GM19025 (cell line): ENCODE measurements around the gene TAF11.
"Not testable (repeated sequence)": the region's sequence is repeated elsewhere in the genome, so short reads cannot be mapped to it uniquely, and the experiment has no call there.

Experiments used
- ATAC-seq: cut with Tn5 transposase; IDR thresholded peaks from one replicate; pipeline ENCODE4 v1.9.1; 2021; ENCODE audit warnings: mild to moderate bottlenecking, low read depth, moderate library complexity; ENCODE audit not compliant: unreplicated experiment

Gene TAF11

DNA sequence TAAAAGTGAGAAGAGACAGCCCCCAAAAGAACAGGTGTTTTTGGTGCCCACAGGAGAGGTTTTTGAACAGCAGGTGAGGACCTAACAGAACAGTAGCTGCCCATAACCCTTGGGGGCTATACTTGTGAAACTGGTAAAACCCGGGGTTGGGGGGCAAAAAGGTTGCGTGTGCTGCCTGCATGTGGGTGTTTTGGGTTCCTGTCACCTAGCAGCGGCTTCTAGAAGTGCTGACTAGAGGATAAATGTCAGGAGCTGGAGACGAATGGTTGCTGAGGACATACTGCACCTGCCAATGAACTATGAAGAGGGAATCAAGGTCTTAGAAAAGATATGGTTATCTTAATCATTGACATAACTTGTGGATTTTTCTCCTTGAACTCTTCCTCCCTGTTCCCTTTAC, 16.0 kb downstream of the TAF11 start:
- no peak for ATAC-seq

DNA sequence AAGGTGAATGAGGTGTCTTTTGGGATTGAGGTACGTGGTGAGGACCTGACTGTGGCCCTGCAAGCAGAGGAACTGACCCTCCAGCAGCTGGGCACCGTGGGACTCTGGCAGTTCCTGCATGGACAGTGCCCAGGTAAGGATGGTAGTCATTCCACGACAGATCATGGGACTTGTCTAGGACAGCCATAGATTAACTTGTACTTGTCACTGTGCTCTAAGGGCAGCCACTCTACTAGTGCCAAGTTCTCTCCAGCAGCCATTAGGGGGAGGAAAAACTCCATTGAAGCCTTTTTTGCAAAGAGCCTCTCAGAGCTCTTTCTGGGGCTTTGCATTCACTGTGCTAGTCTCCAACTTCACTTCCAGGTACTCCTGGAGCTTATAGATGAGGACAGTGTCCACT, 20.4 kb downstream of the TAF11 start:
- no peak for ATAC-seq

DNA sequence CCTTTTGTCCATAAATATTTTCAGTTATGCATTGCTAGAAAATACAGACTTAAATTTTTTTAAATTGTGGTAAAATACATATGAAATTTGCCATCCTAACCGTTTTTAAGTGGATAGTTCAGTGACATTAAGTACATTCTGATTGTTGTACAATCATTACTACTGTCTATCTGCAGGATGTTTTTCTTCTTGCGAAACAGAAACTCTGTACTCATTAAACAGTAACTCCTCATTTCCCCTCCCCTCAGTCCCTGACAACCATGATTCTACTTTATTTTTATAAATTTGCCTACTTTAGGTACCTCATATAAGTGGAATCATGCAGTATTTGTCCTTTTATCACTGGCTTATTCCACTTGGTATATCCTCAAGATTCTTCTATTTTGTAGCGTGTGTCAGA, 21.3 kb downstream of the TAF11 start:
- no peak for ATAC-seq

DNA sequence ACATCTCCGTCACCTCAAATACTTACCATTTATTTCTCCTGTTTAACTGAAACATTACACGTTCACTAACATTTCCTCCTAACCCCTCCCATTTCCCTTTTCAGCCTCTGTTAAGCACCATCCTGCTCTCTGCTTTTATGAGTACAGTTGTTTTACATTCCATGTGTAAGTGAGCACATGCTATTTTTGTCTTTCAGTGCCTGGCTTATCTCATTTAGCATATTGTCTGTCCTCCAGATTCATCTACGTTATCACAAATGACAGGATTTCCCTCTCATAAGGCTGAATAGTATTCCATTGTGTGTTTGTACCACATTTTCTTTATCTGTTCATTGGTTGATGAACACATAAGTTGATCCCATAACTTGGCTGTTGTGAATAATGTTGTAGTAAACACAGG, 22.7 kb downstream of the TAF11 start:
- no peak for ATAC-seq

- no peak for ATAC-seq
Observed at GRCh38 chr6:34864007-34864406, 23.8 kb downstream of the TAF11 start.

DNA sequence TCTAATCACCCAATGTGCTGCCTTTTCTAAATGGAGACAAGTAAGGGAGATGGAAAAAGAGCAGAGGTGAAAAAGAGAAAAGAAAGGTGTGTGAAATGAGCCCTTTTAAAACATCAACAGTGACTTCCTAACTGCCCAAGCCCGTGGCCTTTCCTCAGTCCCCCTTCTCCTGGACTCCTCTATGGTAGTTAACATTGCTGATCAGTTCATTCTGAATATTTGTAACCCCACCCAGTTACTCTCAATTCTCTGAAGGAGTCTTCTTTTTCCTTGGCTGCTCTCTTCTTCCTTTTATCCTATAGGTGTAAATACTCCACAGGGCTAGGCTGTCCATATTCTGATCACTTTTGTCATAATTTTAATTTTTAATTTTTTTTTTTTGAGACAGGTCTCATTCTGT, 27.1 kb downstream of the TAF11 start:
- ATAC-seq: no peak

DNA sequence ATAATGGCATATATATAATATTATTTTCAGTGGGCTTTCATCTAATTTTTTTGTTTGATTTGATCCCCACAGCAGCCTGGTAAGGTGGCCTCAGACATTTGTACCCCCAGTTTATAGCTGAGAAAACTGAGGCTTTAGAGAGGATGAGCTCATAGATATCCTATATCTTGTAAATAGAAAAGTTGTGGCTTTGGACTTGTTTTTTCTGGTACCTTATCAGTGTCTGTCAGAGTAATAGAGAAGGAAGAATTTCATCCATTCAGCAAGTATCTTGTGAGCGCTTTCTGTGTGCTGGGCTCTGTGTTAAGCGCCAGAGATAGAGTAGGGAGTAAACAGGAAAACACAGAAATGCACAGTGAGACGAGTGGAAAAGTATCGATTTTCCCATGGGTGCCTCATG, 27.9 kb downstream of the TAF11 start:
- ATAC-seq: no peak

GRCh38 chr6:34858681-34859080, 29.2 kb downstream of the TAF11 start:
- ATAC-seq: no peak

GRCh38 chr6:34855463-34855862, 32.4 kb downstream of the TAF11 start:
- no peak for ATAC-seq

GRCh38 chr6:34852406-34853085, 35.3 kb downstream of the TAF11 start:
- no peak for ATAC-seq

GRCh38 chr6:34851361-34851760, 36.5 kb downstream of the TAF11 start:
- ATAC-seq: no peak

DNA sequence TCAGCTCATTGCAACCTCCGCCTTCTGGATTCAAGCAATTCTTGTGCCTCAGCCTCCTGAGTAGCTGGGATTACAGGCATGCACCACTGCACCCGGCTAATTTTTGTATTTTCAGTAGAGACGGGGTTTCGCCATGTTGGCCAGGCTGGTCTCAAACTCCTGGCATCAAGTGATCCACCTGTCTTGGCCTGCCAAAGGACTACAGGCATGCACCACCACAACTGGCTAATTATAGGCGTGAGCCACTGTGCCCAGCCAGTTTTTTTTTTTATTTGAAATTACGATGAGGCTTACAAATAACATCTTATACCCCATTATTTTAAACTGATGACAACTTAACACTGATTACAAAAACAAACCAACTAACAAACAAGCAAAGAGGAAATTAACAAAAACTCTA, 38.8 kb downstream of the TAF11 start:
- ATAC-seq: not testable (repeated sequence)

DNA sequence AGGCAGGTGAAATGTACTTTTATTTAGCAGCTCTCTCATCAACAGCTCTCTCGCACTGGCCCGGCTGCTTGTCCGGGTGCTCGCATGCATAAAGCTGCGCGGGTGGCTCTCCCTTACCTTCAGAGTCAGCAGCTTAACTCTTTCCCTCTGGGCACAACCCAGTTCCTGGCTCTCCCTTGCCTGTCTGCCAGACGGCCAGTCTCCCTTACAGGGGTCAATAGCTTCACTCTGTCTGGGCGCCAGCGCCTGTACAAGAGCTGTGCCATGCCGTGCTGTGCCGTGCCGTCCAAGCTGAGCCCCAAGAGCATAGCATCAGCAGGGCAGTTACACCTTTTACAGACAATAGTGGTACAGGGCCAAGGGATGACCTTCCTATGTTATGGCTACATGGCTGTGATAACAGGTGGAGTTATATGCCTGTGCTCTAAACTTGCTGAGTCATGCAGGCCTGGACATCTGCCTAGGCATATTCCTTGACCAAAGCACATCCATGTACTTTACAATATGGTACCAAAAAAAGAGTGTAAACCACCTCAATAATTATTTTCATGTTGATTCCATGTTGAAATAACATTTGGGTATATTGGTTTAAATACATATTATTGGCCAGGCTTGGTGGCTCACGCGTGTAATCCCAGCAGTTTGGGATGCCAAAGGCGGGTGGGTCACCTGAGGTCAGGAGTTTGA, 48.0 kb downstream of the TAF11 start:
- ATAC-seq: no peak

DNA sequence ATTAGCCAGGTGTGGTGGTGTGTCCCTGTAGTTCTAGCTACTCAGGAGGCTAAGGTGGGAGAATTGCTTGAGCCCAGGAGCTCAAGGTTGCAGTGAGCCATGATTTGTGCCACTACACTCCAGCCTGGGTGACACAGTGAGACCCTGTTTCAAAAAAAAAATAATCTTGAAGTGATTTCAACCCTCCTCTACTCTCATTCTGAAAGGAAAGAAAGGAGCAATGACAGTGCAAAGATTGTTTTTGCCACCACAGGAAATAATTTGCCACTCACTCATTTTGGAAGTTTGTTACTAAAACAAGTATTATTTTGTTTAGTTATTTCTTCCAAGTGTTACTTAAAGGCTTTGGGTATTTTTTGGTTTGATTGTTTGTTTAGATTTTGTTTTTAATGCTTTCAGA, 50.3 kb downstream of the TAF11 start:
- no peak for ATAC-seq

- no peak for ATAC-seq
Observed at GRCh38 chr6:34836451-34836850, 51.4 kb downstream of the TAF11 start.

DNA sequence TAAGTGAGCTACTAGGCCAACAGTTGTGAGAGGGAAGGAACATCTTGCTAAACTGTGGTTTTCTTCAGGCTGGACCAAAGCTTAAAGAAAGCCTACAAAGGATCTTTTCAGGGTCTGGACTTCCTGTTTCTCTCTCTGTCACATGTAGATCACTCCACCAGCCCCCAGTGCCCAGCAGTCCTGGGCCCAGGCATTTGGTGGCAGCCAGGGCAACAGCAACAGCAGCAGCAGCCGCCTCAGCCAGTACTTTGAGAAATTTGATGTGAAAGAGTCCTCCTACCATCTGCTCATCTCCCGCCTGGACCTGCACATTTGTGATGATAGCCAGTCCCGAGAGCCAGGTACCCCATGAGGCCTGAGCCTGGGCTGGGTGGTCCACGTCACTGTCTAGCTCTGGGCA, 51.8 kb downstream of the TAF11 start:
- ATAC-seq: no peak

DNA sequence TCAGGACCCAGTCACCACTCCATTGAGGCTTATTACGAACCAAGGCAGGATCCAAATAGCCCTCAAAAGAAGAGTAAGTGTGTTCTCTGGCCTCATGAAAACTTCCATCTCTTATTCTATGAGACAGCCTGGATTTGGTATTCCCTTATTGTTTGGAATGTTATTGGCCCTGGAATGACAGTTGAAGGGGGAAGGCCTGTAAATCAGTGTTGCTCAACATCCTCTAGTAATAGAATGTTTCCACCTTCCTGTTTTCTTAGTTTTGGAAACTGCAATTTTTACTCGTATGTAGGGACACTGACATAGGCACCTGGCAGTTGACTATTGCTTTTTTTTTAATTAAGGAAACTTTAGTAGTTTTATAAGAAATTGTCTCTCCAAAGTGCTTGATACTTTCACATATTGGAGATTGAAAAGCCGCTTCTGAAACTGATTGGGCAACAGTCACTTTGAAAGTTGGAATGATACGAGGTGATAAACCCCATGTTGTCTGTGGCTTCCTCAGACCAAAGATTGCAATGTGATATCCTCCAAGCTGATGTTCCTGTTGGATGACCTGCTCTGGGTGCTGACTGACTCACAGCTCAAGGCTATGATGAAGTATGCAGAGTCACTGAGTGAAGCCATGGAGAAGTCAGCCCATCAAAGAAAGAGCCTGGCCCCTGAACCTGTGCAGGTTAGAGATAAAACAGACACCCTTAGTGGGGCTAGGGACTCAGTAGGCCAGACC, 52.9 kb downstream of the TAF11 start:
- no peak for ATAC-seq

GRCh38 chr6:34832942-34833341, 54.9 kb downstream of the TAF11 start:
- no peak for ATAC-seq

DNA sequence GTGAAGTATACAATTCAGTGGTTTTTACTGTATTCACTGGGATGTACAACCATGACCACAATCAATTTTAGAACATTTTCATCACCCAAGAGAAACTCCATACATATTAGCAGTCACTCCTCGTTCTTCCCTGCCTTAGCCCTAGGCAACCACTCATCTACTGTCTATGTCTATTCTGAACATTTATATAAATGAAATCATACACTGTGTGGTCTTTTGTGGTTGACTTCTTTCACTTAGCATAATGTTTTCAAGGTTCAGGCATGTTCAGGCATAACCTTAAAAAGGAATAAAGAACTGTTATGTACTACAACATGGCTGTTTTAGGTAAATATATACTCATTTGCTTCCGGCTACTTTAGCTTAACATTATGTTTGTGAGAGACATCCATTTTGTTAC, 58.7 kb downstream of the TAF11 start:
- ATAC-seq: no peak
